Measurements from ENCODE around the gene KCNJ4. TPM values are rescaled to one million over a fixed set of nuclear protein-coding genes. Genes with fewer than 3 reads are reported as not detected.

The KCNJ4 gene
- polyA plus RNA-seq, 1 donor (not counting 4 experiments of a cell fraction or from before 2014, with no cell fraction given), result not detected

DNA sequence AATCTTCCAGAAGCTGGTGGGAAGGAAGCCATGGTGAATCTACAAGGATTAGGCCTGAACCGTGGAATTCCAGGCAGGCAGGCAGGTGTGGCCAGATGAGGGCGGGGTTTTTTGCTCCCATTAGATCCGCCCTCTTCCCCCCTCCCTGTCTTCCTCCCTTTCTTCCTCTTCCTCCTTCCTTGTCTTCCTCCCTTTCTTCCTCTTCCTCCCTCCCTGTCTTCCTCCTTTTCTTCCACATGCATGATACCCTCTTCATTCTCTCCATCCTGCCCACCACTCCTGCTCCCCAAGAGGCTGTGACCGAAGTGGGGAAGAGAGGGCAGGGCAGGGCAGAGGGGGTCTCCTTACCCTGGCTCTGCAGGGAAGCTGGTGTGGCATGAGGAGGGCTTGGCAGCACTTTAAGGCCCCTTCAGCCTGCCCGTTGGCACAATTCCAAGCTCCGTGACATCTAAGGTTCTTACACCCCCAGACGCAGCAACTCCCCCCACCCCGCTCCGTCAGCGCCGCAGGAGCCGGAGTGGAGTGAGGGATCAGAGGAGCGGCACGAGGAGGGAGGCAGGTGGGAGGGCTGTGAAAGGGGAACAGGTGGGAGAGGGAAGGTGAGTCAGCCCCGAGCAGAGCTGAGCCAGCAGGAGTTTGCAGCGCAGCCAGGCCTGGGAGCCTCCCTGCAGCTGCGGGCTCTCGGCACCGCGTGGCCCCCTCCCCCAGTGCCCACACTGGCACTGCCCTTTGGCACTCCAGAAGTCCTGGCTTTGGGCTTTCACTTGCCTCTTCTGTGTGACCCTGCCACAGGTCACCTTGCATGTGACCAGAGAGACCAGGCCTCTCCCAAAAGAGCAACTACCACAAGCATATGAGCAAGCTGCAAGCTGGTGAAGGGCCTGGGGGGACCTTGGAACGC, 32.1 kb downstream of the KCNJ4 start:
- no peak for TF ChIP-seq EZH2 (IDR thresholded peaks at IDR 0.05; ENCODE audit: low read length)
- TF ChIP-seq, protein P1, sequence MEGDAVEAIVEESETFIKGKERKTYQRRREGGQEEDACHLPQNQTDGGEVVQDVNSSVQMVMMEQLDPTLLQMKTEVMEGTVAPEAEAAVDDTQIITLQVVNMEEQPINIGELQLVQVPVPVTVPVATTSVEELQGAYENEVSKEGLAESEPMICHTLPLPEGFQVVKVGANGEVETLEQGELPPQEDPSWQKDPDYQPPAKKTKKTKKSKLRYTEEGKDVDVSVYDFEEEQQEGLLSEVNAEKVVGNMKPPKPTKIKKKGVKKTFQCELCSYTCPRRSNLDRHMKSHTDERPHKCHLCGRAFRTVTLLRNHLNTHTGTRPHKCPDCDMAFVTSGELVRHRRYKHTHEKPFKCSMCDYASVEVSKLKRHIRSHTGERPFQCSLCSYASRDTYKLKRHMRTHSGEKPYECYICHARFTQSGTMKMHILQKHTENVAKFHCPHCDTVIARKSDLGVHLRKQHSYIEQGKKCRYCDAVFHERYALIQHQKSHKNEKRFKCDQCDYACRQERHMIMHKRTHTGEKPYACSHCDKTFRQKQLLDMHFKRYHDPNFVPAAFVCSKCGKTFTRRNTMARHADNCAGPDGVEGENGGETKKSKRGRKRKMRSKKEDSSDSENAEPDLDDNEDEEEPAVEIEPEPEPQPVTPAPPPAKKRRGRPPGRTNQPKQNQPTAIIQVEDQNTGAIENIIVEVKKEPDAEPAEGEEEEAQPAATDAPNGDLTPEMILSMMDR (optimal IDR thresholded peaks at IDR 0.05 in 1 of 3, IDR thresholded peaks at IDR 0.05 in 1 of 3, conservative IDR thresholded peaks at IDR 0.05 in 1 of 3; ENCODE audit: extremely low read depth in 1 of 3, insufficient read depth in 2 of 3, low read length in 3 of 3), result no peak
- FAIRE-seq, result peak; percentile 20
- dilution Hi-C loops (cut with MboI; ENCODE audit: extremely low pct_ligation_motif_present, low sequenced_read_pairs), result no loop called here

DNA sequence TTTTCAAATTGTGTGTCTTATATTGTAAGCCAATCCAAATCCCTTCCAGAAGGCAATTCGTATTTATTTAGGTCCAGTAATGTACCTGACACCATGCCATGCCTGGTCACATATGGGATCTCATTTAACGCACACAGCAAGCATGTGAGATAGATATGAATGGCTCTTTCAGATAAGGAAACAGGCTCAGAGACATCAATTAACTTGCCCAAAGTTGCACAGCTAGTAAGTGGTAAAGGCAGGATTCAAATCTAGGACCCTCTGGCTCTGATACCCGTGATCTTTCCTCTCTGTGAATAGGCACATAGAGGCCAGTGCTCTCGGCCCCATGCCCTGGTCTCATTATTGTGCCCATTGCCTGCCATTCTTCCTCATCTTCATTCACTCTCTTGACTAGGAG, 34.3 kb downstream of the KCNJ4 start:
- TF ChIP-seq EZH2 (IDR thresholded peaks at IDR 0.05; ENCODE audit: low read length), result no peak
- TF ChIP-seq, protein P1 (optimal IDR thresholded peaks at IDR 0.05 in 1 of 3, IDR thresholded peaks at IDR 0.05 in 1 of 3, conservative IDR thresholded peaks at IDR 0.05 in 1 of 3; ENCODE audit: extremely low read depth in 1 of 3, insufficient read depth in 2 of 3, low read length in 3 of 3), result no peak
- FAIRE-seq (no peak), DNase-seq (ENCODE audit: low read depth, low spot score) (no peak)
- no peaks in the 10 kb centered on the region for H3K79me2 ChIP-seq (ENCODE audit: control insufficient read depth, insufficient read depth, low read length)
- no peak overlapping the region for H3K4me3 ChIP-seq (ENCODE audit: control insufficient read depth in 2 of 3, extremely low read depth in 1 of 3, insufficient read depth in 2 of 3, low read depth in 1 of 3, low read length in 3 of 3)
- H3K27ac ChIP-seq (ENCODE audit: control insufficient read depth, insufficient read depth, low read length), result no peak overlapping the region
- dilution Hi-C loops (cut with MboI; ENCODE audit: extremely low pct_ligation_motif_present, low sequenced_read_pairs), result no loop called here
- no peaks in the 10 kb centered on the region for H4K20me1 ChIP-seq (ENCODE audit: control insufficient read depth, extremely low read depth, insufficient read depth, low read length)
- H3K36me3 ChIP-seq (ENCODE audit: control insufficient read depth in 2 of 2, extremely low read depth in 1 of 2, insufficient read depth in 2 of 2, low read length in 2 of 2), result no peaks in the 10 kb centered on the region
- H3K9ac ChIP-seq (ENCODE audit: control insufficient read depth, extremely low read depth, insufficient read depth, low read length), result no peak overlapping the region
- no peak overlapping the region for H3K4me2 ChIP-seq (ENCODE audit: control insufficient read depth, extremely low read depth, insufficient read depth, low read depth, low read length)
- H3K9me1 ChIP-seq (ENCODE audit: control insufficient read depth, extremely low read depth, insufficient read depth, low read length), result no peaks in the 10 kb centered on the region
- H3K4me1 ChIP-seq (ENCODE audit: control insufficient read depth, extremely low read depth, insufficient read depth, low read length), result peaks cover 10% of the 10 kb centered on the region
- no peak overlapping the region for H2AFZ ChIP-seq (ENCODE audit: control insufficient read depth, low read length)
- no peaks in the 10 kb centered on the region for H3K27me3 ChIP-seq (ENCODE audit: control insufficient read depth, extremely low read depth, insufficient read depth, low read length)
- H3K9me3 ChIP-seq (ENCODE audit: control insufficient read depth, low read depth, low read length), result no peaks in the 10 kb centered on the region

More for the DNA sequence above, 32.1 kb downstream of the KCNJ4 start:
- Histone ChIP-seq H3K4me3 (ENCODE audit: control insufficient read depth in 2 of 3, extremely low read depth in 1 of 3, insufficient read depth in 2 of 3, low read depth in 1 of 3, low read length in 3 of 3) (no peak overlapping the region), H3K4me2 (ENCODE audit: control insufficient read depth, extremely low read depth, insufficient read depth, low read depth, low read length) (no peak overlapping the region), H3K9me3 (ENCODE audit: control insufficient read depth, low read depth, low read length) (no peaks in the 10 kb centered on the region), H3K79me2 (ENCODE audit: control insufficient read depth, insufficient read depth, low read length) (no peaks in the 10 kb centered on the region), H3K27ac (ENCODE audit: control insufficient read depth, insufficient read depth, low read length) (no peak overlapping the region), H2AFZ (ENCODE audit: control insufficient read depth, low read length) (no peak overlapping the region), H3K9me1 (ENCODE audit: control insufficient read depth, extremely low read depth, insufficient read depth, low read length) (no peaks in the 10 kb centered on the region), H4K20me1 (ENCODE audit: control insufficient read depth, extremely low read depth, insufficient read depth, low read length) (no peaks in the 10 kb centered on the region), H3K27me3 (ENCODE audit: control insufficient read depth, extremely low read depth, insufficient read depth, low read length) (no peaks in the 10 kb centered on the region), H3K36me3 (ENCODE audit: control insufficient read depth in 2 of 2, extremely low read depth in 1 of 2, insufficient read depth in 2 of 2, low read length in 2 of 2) (no peaks in the 10 kb centered on the region), H3K9ac (ENCODE audit: control insufficient read depth, extremely low read depth, insufficient read depth, low read length) (no peak overlapping the region), H3K4me1 (ENCODE audit: control insufficient read depth, extremely low read depth, insufficient read depth, low read length) (peaks cover 10% of the 10 kb centered on the region)
- DNase-seq (ENCODE audit: low read depth, low spot score), result no peak
